ENCODE data around the gene HPDL. TPM values are rescaled to one million over a fixed set of nuclear protein-coding genes. Genes with fewer than 3 reads are reported as not detected.

Gene HPDL
- total RNA-seq, 2 experiments from 2014 or later: not detected

DNA sequence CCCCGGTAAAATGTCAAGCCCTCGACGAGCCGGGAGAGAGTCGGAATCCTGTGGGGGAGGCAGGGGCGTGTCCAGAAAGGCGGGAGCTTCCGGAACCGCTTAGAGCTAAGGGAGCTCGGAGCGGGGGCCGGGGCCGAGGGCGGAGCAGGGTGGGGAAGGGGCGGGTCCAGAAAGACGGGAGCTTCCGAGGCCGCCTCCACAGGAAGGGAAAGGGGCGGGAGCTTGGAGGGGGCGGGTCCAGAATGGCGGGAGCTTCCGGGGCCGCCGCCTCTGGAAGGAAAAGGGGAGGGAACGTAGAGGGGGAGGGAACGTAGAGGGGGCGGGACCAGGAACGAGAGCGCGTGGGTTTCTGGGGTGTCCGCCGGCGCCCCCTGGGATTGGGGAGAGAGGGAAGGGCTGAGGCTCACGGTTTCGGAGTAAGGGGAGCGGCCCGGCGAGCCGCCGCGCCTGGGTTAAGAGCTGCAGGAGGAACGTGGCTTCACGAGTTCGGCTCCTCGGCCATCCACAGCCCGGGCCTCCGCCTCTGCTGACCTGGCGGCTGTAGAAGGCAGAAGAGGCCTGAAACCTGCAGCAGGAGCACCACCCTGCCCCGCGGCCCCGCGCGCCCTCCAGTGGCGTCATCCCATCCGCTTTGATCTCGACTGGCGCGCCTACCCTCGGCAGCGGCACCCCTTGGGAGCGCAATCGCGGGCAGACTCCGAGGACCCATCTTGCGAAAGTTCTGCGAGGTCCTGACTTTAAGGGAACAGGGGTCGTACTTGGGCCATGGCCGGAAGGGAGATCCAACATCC, 23.0 kb upstream of the HPDL start:
- Mint-ChIP-seq H3K9me3 (no peaks in the 10 kb centered on the region), H3K4me3 (peak overlapping the region; percentile 95), H3K27ac (peak overlapping the region; percentile 95), H3K27me3 (no peaks in the 10 kb centered on the region), H3K36me3 (ENCODE audit: low read depth) (no peaks in the 10 kb centered on the region), H3K4me1 (ENCODE audit: low read depth) (peaks cover 30% of the 10 kb centered on the region)
- POLR2A ChIA-PET: interaction anchor here (0.6 to 6.2 kb wide), 34 partner anchors 8 to 1000 kb away, joined by 3 to 163 read pairs (median 5); partner anchors contain the start of genes AKR1A1, CCDC163, DYNLT4 and EIF2B3
- Histone ChIP-seq H3K36me3 (ENCODE audit: insufficient read depth, low read length) (no peaks in the 10 kb centered on the region), H3K4me3 (ENCODE audit: low read length) (peak overlapping the region; percentile 84), H3K27ac (ENCODE audit: low read depth in 1 of 2, low read length in 2 of 2) (peak overlapping the region; percentile 67 to 95), H3K9me3 (ENCODE audit: control insufficient read depth in 1 of 2, insufficient read depth in 1 of 2, low read length in 2 of 2) (no peaks in the 10 kb centered on the region), H3K4me1 (ENCODE audit: insufficient read depth, low read length) (peaks cover 24% of the 10 kb centered on the region), H3K27me3 (ENCODE audit: control insufficient read depth in 1 of 2, insufficient read depth in 2 of 2, low read length in 2 of 2) (no peaks in the 10 kb centered on the region)
- intact Hi-C loops (cut with DNase I, micrococcal nuclease): loop anchor here (1.0 to 5.0 kb wide), 11 partner anchors 37 to 631 kb away; partner anchors contain the start of genes RNU5D-1 (in 2 of the 2), TESK2 (in 2 of the 2), AKR1A1 (in 1 of the 2) and ARMH1 (in 1 of the 2)
- DNase-seq (peak; percentile 96 to 100 (median 98)), ATAC-seq (ENCODE audit: poor library complexity) (peak; percentile 85)
- TF ChIP-seq, protein P1, sequence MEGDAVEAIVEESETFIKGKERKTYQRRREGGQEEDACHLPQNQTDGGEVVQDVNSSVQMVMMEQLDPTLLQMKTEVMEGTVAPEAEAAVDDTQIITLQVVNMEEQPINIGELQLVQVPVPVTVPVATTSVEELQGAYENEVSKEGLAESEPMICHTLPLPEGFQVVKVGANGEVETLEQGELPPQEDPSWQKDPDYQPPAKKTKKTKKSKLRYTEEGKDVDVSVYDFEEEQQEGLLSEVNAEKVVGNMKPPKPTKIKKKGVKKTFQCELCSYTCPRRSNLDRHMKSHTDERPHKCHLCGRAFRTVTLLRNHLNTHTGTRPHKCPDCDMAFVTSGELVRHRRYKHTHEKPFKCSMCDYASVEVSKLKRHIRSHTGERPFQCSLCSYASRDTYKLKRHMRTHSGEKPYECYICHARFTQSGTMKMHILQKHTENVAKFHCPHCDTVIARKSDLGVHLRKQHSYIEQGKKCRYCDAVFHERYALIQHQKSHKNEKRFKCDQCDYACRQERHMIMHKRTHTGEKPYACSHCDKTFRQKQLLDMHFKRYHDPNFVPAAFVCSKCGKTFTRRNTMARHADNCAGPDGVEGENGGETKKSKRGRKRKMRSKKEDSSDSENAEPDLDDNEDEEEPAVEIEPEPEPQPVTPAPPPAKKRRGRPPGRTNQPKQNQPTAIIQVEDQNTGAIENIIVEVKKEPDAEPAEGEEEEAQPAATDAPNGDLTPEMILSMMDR (IDR thresholded peaks at IDR 0.05): peak; percentile 84
- CTCF ChIA-PET: interaction anchor here (0.5 to 5.2 kb wide), 13 partner anchors 12 to 573 kb away, joined by 3 to 66 read pairs (median 4); partner anchors contain the start of genes CCDC163, HECTD3, MMACHC and MUTYH

DNA sequence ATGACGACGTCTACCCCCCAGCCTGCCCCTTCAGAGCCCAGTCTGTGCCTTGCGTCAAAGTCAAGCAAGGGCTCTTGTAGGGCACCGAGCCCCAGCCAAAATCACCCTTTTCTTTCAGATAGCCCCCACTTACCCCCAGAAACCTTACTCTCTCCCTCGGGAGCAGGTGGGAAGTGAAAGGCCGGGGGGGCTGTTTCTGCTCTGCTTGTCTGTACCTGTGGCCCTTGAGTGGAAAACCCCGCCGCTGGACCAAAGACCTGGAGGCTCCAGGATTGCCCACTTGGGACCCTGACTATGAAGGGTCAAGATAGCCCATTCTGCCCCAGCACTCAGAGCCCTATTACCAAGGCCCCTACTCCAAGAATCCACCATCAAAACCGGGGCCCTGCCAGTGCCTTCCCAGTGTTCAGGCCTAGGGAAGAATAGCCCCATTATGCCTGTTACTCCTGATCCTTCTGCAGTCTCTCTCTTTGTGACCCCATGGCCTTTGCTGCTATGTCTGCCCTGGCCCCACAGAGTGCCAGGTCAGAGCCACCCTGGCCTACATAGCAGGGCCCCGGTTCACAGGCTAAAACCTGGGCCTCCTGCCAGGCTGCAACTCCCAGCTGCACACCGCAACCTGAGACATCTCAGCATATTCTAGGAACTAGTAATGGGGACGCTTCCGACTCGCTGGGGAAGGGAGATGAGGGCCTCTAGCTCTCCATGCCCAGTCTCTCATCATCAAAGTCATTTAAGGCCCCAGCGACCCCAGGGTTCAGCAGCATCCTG, 22.2 kb upstream of the HPDL start:
- H3K9me3 ChIP-seq (ENCODE audit: control insufficient read depth in 1 of 2, insufficient read depth in 1 of 2, low read length in 2 of 2): no peaks in the 10 kb centered on the region
- H3K27me3 Mint-ChIP-seq: no peaks in the 10 kb centered on the region
- no peaks in the 10 kb centered on the region for H3K36me3 ChIP-seq (ENCODE audit: insufficient read depth, low read length)
- ChIA-PET CTCF (interaction anchor here (1.2 to 5.2 kb wide), 6 partner anchors 12 to 291 kb away, joined by 4 to 66 read pairs (median 12); partner anchors contain the start of genes CCDC163, HECTD3, MMACHC and MUTYH), POLR2A (interaction anchor here (0.9 to 6.2 kb wide), 14 partner anchors 33 to 504 kb away, joined by 3 to 163 read pairs (median 8); partner anchors contain the start of genes CCDC163, DYNLT4, EIF2B3 and GPBP1L1)
- peak overlapping the region; percentile 95 for H3K4me3 Mint-ChIP-seq
- H3K27ac ChIP-seq (ENCODE audit: low read depth in 1 of 2, low read length in 2 of 2): peak overlapping the region; percentile 67 to 95
- peak in 2 of 14 experiments; percentile 11 to 36 for DNase-seq
- peaks cover 24% of the 10 kb centered on the region for H3K4me1 ChIP-seq (ENCODE audit: insufficient read depth, low read length)
- H3K4me1 Mint-ChIP-seq (ENCODE audit: low read depth): peaks cover 30% of the 10 kb centered on the region
- no peak for ATAC-seq (ENCODE audit: poor library complexity)
- H3K27me3 ChIP-seq (ENCODE audit: control insufficient read depth in 1 of 2, insufficient read depth in 2 of 2, low read length in 2 of 2): no peaks in the 10 kb centered on the region
- no peaks in the 10 kb centered on the region for H3K36me3 Mint-ChIP-seq (ENCODE audit: low read depth)
- peak overlapping the region; percentile 95 for H3K27ac Mint-ChIP-seq
- H3K4me3 ChIP-seq (ENCODE audit: low read length): peak overlapping the region; percentile 84
- intact Hi-C loops (cut with DNase I, micrococcal nuclease): loop anchor here (1.0 to 5.0 kb wide), 10 partner anchors 20 to 632 kb away; partner anchors contain the start of genes RNU5D-1 (in 2 of the 2), AKR1A1 (in 1 of the 2), ARMH1 (in 1 of the 2) and BEST4 (in 1 of the 2)
- H3K9me3 Mint-ChIP-seq: no peaks in the 10 kb centered on the region
- TF ChIP-seq, protein P1 (IDR thresholded peaks at IDR 0.05): no peak

DNA sequence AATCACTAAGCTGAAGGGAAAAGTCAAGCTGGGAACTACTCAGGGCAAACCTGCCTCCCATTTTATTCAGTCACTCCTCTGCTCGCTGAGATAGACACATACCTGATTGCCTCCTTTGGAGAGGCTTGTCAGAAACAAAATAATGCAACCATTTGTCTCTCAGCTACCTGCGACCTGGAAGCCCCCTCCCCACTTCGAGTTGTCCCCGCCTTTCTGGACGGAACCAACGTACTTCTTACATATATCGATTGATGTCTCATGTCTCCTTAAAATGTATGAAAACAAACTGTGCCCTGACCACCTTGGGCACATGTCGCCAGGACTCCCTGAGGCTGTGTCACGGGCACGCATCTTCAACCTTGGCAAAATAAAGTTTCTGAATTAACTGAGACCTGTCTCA, 21.5 kb upstream of the HPDL start:
- Histone ChIP-seq H3K4me1 (ENCODE audit: insufficient read depth, low read length) (peaks cover 24% of the 10 kb centered on the region), H3K27me3 (ENCODE audit: control insufficient read depth in 1 of 2, insufficient read depth in 2 of 2, low read length in 2 of 2) (no peaks in the 10 kb centered on the region), H3K9me3 (ENCODE audit: control insufficient read depth in 1 of 2, insufficient read depth in 1 of 2, low read length in 2 of 2) (no peaks in the 10 kb centered on the region), H3K27ac (ENCODE audit: low read depth in 1 of 2, low read length in 2 of 2) (peak overlapping the region in 1 of 2 donors; percentile 95), H3K36me3 (ENCODE audit: insufficient read depth, low read length) (no peaks in the 10 kb centered on the region), H3K4me3 (ENCODE audit: low read length) (no peak overlapping the region)
- H3K9me3 Mint-ChIP-seq: no peaks in the 10 kb centered on the region
- CTCF ChIA-PET: interaction anchor here (0.8 to 1.3 kb wide), 2 partner anchors 34 to 291 kb away, joined by 3 read pairs; no protein-coding TSS in a partner anchor
- peak overlapping the region; percentile 95 for H3K27ac Mint-ChIP-seq
- POLR2A ChIA-PET: interaction anchor here (0.6 to 6.2 kb wide), 6 partner anchors 35 to 574 kb away, joined by 3 to 163 read pairs (median 3); partner anchors contain the start of genes HECTD3, MUTYH, PLK3 and TESK2
- H3K4me3 Mint-ChIP-seq: peak overlapping the region; percentile 95
- DNase-seq (no peak), ATAC-seq (ENCODE audit: poor library complexity) (no peak)
- intact Hi-C loops (cut with DNase I, micrococcal nuclease): loop anchor here in 1 of 2 experiments (1.0 to 2.0 kb wide), 3 partner anchors 19 to 186 kb away; partner anchors contain the start of genes MUTYH, TESK2 and TOE1
- no peaks in the 10 kb centered on the region for H3K27me3 Mint-ChIP-seq
- TF ChIP-seq, protein P1 (IDR thresholded peaks at IDR 0.05): no peak
- no peaks in the 10 kb centered on the region for H3K36me3 Mint-ChIP-seq (ENCODE audit: low read depth)
- peaks cover 27% of the 10 kb centered on the region for H3K4me1 Mint-ChIP-seq (ENCODE audit: low read depth)
